LNCaP clone FGC (cell line): ENCODE results near the gene GPR35.

Experiments
- DNase-seq: peaks from one replicate; pipeline ENCODE4 v3.0.0-alpha.2; 2011; ENCODE audit warnings: low read depth
- H3K4me3 ChIP-seq: 2 replicates; pipeline ENCODE4 v1.5.1; 2011; ENCODE audit warnings: mild to moderate bottlenecking, low read depth, low read length, control low read depth
- CTCF ChIP-seq: IDR thresholded peaks from 2 replicates; pipeline ENCODE4 v1.5.1; 2012; ENCODE audit warnings: mild to moderate bottlenecking; ENCODE audit not compliant: control insufficient read depth, insufficient read depth; ENCODE audit errors: extremely low read depth

The GPR35 gene

DNA sequence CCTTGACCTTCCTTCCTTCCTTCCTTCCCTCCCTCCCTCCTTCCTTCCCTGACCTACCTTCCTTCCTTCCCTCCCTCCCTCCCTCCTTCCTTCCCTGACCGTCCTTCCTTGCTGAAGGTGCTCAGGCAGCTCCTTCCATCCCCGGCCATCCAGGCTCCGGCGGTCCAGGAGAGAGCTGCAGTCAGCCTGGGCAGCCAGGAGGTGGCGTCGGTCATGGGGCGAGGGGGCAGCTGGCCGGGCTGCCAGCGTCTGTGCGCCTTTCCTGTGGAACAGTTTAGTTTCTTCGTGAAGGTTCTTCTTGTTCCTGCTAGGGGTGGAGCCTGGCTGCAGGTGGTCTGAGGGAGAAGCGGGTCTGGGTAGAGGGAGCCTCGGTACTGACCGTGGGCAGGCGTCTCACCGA is 15.7 kb downstream of the GPR35 start:
- peak; percentile 91 for TF ChIP-seq CTCF
- DNase-seq = no peak
- H3K4me3 ChIP-seq = no peak overlapping the region

DNA sequence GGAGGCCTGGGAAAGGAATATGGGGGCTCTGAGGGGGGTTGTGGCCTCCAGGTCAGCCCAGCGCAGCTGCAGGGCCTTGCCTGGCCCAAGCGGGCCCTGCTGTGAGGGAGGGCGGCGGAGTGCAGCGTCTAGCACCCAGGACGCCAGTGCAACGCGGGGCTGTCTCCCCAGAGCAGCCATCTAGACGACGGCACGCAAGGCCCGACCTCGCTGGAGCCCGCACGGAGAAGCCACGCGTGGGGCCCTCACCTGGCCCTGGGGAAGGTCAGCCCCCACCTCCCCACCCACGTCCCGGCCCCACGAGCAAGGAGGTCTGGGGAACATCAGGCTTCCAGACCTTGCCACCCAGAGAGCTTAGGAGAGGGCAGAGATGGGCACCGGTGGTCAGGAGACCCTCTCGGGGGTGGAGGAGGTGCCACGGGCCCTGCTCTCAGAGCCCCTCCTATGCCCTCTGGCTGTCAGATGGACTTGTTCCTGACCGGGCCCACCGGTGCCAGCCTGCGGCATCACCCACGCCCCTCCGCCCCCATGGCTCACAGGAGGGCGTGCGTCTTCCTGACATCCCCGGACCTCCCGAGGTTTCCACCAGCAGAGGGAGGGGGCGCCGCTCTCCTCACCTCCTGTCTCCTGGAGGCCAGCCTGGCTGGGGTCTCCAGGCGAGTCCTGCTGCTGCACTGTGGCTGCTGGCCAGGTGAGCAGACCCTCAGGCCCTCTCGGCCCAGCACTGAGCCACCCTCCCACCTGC is 17.0 kb downstream of the GPR35 start:
- no peak for DNase-seq
- no peak overlapping the region for H3K4me3 ChIP-seq
- no peak for TF ChIP-seq CTCF

DNA sequence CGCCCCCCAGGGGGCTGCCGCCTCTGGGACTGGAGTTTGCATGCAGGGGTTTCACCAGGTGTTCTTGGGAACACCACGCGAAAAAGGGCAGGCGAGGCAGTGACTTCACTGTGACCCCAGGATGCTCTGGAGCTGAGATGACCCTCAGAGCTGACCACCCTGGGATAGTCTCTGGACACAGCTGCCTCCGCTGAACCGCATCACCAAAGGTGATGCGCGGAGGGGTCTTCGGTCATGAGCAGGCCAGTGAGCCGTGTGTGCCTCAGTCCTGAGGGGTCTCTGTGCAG is 17.5 kb downstream of the GPR35 start:
- no peak overlapping the region for H3K4me3 ChIP-seq
- no peak for TF ChIP-seq CTCF
- no peak for DNase-seq

DNA sequence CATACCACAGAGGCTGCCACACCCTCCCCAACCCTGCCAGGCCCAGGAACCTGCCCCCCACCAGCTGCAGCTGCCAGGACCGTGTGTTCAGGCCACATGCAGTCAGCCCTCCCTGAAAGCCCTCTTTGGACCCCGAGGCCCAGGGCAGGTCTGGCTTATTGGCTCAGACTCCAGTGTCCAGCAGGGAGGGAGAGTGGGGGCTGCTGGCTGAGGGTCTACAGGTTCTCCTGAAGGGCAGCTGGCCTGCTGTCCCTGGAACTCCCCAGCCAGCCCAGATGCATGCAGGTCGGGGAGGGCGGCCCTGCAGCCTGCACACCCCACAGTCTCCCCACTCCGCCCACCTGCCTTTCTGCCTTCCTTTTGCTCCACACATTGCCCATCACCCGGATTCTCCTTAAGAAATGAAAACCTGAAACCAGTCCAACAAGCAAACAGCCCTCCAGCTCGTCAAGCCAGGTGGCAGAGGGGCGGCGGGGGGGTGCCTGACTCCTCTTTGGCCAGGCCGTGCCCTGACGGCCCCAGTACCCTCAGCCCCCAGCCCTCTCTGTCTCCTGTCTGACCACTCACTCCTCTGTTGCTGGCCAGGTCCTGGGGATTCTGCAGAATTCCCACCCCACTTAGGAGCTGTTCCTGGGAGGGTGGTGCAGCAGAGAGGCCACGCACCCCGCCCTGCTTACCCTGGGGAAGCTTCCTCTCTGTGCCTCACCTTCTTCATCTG is 18.0 kb downstream of the GPR35 start:
- no peak for DNase-seq
- no peak overlapping the region for H3K4me3 ChIP-seq
- no peak for TF ChIP-seq CTCF

DNA sequence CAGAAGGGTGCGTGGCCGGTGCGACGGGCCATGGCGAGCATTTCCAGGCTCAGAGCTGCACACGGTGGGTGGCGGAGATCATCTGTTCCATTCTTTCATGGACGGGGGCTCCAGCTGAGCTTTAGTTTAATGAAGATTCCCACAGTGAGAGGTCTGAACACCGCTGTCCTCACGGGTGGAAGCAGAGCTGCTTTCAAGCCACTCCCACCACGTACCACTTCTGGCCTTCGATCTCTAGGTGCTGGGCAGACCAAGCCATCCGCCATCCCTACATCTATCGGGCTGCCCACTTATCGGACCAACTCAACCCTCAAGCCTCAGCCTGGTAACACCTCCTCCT is 18.5 kb downstream of the GPR35 start:
- no peak overlapping the region for H3K4me3 ChIP-seq
- TF ChIP-seq CTCF = no peak
- no peak for DNase-seq

GRCh38 chr2:240644171-240644651 is 18.9 kb downstream of the GPR35 start:
- TF ChIP-seq CTCF = no peak
- no peak overlapping the region for H3K4me3 ChIP-seq
- DNase-seq = no peak
